DMS53 treated with DMSO at 0.1 percent for 48 hours (cell line): ENCODE measurements around the gene GATAD2A.
A peak's percentile ranks its signal among the peaks of the same experiment; 100 is the strongest.

Source experiments
- DNase-seq: peaks from one replicate; lab custom pipeline; 2025; ENCODE audit not compliant: unreplicated experiment; lab: John Stamatoyannopoulos, UW

Gene GATAD2A

DNA sequence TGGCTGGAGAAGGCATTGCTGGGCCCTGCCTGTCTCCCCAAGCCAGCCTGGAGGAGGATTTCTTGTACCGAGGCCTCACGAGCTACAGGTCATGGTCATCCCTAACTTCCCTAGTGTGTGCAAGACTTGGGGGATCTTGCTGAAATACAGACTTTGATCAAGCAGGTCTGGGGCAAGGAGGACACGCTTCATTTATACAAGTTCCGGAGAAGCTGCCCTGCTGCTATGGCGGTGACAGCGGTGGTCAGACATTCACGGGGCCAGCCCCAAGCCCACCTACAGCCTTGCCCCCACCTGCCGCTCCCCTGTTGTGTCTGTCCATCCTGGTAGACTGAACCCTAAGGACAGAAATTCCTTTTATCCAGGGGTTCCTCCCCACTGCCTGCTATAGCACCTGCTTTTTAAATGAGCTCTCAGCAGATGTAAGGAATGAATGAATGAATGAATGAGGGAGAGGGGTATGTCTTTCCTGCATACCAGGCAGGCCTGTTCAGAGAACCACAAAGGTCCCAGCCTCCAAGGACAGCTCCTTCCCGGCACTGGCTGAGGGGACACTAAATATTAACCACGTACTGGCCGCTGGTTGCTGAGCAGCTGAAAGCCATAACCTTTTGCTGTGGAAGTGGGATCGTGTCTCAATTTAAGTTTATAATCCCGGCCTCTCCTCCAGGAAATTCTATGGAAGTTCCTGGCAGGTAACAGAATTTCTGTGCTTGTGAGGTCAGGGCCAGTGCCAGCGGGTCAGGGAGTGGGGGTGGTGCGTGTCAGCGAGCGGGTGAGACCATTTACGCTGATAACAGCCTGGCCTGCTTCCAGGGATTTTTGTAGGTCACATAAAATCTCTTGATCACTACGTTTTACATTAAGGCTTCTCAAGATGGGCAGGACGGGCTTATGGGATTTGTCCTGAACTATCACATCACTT is 82.7 kb downstream of the GATAD2A start:
- DNase-seq, result no peak

DNA sequence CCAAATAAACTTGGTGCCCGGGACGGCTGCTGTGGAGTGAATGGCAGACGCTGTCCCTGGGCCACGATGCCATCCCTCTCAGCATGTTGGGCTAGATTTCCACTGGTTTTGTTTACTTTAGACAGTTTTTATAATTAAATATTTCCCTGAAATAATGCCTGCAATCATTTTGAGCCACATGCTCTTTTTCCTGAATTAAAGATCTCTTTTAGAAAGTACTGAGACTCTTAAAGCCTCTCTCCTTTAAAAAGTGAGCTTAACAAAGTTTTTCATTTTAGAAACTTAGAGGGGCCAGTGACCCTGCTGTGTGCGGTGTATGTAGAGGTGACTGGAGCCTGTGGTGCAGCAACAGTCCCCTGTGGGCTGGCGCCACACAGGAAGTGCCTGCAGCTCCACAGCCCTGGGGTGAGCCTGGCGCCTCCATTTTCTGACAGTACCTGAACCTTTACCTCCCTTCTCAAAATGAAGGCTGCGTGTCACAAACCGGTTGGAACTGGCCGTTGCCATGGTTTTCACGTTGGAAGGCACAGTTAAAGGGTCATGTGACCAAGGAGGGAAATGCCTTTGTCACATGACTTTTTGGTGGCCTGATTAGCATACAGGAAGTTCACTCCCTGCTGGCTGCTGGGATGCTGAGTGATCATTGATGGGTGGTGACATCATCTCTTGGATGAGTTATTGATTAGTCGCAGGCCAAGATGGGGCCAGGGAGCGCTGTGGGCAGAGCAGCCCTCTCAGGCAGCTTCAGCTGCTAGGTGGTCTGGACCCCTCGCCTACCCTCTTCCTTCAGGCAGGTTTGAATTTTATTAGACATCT is 83.6 kb downstream of the GATAD2A start:
- DNase-seq, result peak; percentile 37

DNA sequence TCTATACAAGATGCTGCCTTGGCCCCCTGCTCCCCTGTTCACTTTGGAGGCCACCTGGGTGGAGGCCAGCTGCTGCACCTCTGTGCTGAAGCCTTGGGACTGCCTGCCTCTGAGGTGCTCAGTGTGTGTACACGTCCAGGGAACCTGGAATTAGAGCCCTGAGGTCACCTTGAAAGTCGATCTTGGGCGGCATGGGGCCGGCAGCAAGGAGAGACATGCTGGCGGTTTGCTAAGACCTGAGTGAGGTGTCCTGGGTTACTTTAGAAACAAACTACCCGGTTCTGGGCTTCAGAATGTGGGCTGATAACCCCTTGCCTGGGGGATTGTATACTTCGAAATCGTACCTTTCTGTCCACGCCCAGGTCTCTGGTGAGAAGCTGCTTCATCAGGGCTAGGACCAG is 84.3 kb downstream of the GATAD2A start:
- DNase-seq, result no peak

GRCh38 chr19:19490214-19490968 is 84.9 kb downstream of the GATAD2A start:
- peak; percentile 35 for DNase-seq

DNA sequence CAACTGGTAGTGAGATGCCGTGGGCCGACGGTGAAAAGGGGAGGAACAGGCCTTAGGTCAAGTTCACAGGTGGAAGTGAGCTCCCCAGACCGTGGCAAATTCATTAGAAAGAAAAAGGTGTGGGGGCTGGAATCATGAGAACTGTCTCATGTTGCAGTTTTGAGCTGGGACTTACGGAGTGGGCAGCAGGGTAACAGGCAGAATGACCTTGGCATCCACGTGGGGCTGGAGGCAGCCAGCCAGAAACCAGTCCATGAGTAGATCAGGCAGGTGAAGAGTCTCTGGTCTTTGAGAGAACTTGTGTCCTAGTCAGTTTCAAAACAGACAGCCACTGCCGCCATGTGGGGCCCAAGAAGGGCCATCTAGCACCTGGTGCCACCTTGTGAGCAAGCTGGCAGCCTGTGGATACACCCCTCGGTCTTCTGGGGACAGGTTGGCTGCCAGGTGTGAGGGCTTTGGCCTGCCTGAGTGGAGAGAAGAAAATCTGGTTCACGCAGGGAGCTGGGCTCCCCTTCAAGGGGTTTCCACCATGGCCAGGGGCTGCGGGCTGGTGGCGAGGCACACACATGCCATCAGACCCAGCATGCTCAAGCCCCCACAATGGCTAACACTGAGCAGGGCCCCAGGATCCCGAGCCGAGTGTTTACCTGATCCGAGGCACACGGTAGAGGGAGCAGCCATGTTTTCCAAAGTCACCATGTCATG is 86.0 kb downstream of the GATAD2A start:
- DNase-seq, result no peak

DNA sequence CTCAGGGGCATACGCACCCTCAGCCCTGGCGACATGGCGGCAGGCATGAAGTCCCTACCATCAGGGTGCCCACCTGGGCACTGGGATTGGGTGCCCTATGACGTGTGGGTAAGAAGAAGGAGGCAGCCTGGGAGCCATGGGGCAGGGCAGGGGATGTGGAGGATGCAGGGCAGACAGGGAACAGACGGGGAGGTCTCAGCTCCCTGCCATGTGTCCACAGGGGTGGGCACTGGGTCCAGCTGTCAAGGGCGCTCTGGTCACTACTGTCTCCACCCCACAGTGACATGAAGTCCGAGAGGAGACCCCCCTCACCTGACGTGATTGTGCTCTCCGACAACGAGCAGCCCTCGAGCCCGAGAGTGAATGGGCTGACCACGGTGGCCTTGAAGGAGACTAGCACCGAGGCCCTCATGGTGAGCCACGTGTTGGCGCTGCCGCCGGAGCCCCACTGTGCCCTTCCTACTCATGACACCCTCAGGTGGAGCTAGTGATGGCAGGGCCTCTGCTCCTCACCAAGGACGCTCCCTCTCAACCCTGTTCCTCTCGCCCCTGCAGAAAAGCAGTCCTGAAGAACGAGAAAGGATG is 86.6 kb downstream of the GATAD2A start:
- DNase-seq, result no peak

GRCh38 chr19:19493841-19494546 is 88.5 kb downstream of the GATAD2A start:
- no peak for DNase-seq

DNA sequence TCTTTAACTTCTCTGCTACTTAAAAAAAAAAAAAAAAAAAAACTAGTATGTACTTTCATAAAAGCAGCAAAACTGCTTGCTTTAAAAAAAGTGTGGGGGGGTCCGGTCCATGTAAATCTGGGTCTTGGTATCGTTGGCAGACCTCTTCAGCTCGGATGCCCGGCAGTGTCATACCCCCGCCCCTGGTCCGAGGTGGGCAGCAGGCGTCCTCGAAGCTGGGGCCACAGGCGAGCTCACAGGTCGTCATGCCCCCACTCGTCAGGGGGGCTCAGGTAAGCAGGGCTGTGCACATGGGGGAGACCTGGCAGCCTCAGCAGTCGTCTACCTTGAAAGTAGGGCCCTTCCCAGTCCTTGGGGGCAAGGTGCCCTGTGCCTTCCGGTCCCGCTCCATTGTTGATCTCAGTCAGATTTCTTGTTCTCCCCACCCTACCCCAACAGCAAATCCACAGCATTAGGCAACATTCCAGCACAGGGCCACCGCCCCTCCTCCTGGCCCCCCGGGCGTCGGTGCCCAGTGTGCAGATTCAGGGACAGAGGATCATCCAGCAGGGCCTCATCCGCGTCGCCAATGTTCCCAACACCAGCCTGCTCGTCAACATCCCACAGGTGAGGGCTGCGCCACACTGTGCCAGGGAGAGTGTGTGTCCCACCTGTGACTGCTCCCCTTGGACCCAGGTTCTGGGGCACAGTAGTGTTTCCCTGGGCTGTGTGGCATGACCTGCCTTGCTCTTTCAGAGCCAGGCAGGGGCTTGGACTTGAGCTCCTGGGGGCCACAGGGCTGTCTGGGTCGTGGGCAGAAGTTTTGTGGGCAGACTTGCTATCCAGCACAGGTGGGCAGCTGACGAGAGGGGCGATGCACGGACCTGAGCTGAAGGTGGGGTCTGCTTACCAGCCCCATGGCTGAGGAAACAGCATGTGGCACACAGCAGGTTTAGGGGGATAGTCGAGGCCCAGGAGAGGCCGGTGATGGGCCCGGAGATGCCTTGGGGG is 90.4 kb downstream of the GATAD2A start:
- no peak for DNase-seq

DNA sequence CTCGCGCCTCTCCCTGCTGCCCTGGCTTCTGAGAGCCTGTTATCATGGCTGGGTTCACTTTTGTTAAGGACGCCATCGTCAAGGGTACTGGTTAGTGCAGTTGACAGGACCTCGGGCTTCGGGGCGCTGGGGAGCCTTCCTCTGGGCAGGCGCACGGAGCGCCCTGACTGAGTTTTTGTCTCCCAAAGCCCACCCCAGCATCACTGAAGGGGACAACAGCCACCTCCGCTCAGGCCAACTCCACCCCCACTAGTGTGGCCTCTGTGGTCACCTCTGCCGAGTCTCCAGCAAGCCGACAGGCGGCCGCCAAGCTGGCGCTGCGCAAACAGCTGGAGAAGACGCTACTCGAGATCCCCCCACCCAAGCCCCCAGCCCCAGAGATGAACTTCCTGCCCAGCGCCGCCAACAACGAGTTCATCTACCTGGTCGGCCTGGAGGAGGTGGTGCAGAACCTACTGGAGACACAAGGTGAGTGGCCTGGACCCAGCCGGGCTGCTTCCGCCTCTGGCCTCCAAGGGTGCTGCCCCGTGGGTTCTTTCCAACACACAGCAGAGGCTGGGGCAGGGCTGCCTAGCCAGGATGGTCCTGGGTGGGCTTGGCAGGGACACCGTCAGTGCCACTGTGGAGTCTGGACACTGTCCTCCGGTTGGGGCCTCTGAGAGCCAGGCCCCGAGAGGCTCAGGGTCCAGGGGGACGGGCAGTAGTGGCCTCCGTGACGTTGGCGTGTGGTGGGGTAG is 92.9 kb downstream of the GATAD2A start:
- no peak for DNase-seq

GRCh38 chr19:19499272-19499995 is 94.0 kb downstream of the GATAD2A start:
- no peak for DNase-seq

GRCh38 chr19:19500975-19501644 is 95.6 kb downstream of the GATAD2A start:
- DNase-seq, result no peak

DNA sequence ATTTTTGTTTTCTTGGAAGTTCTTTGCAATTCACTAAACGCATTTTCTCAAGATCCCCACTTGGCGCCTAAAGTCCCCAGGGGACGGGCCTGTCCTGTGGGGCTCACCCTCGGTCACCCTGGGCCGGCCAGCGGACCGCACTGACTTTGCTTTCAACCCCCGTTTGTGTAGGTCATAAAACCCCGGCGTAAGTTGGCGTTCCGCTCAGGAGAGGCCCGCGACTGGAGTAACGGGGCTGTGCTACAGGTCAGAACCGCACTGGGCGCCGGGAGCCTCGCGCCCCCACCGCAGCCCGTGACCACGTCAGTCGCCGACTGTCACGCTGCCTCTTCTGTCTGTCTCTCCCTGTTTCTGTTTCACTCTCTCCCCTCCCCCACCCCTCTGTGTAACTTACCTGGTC is 96.3 kb downstream of the GATAD2A start:
- no peak for DNase-seq

- no peak for DNase-seq
Measured at GRCh38 chr19:19502281-19502680, 96.8 kb downstream of the GATAD2A start.

DNA sequence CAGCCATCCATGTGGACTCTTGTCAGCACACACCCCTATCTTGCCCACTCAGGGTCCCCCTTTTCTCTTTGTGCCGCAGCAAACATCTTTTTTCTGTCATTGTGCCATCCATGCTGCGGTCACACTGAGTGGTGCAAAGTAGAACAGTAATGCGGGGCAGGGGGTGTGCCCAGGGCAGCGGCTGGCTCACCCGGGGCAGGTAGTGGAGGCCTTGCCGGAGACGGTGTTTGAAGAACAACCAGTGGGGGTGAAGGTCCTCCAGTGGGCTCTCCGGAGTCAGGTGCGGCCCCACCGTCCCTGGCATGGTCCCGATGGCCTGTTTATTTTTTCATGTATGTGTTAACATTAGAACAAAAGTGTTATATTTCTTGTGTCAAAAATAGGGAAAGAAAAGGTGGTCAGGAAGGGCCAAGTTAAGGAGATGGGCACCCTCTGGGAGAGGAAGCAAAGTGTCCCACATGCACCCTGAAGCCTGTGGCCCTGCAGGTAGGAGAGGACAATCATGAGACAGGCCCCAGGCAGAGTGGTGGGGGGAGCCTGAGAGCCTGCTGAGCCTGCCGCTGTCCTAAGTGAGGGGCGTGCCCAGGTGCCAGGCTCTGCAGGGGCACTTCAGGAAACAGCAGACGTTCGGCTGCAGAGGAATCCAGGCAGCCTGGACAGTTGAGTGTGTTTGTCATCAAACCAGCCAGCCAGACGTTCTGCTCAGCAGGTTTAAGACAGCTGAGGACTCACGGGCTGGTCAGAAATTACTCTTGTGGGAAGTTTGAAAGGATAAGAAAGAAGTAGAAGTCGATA is 97.5 kb downstream of the GATAD2A start:
- DNase-seq, result no peak

GRCh38 chr19:19504754-19505668 is 99.5 kb downstream of the GATAD2A start:
- no peak for DNase-seq
